ENCODE data around the gene NAALADL2.

The NAALADL2 gene

GRCh38 chr3:175692256-175692655 is 833.1 kb downstream of the NAALADL2 start:
- Histone ChIP-seq H3K9ac (ENCODE audit: insufficient read length) (no peak overlapping the region), H3K4me3 (no peak overlapping the region), H3K36me3 (ENCODE audit: insufficient read depth, low read length) (no peaks in the 10 kb centered on the region), H3K27ac (no peak overlapping the region), H3K9me3 (ENCODE audit: low read depth, low read length) (no peaks in the 10 kb centered on the region)
- TF ChIP-seq POLR2AphosphoS5 (IDR thresholded peaks at IDR 0.05; ENCODE audit: borderline replicate concordance, low read depth, low read length): no peak
- TF ChIP-seq EZH2 (IDR thresholded peaks at IDR 0.05): no peak
- TF ChIP-seq FOXP2 (optimal IDR thresholded peaks at IDR 0.05; ENCODE audit: control extremely low read depth, extremely low read length, insufficient read depth): no peak
- DNase-seq (ENCODE audit: low read depth, low spot score): no peak

- Histone ChIP-seq H3K36me3 (ENCODE audit: insufficient read depth, low read length) (no peaks in the 10 kb centered on the region), H3K9ac (ENCODE audit: insufficient read length) (no peak overlapping the region), H3K4me3 (no peak overlapping the region), H3K9me3 (ENCODE audit: low read depth, low read length) (no peaks in the 10 kb centered on the region), H3K27ac (no peak overlapping the region)
- DNase-seq (ENCODE audit: low read depth, low spot score): no peak
- TF ChIP-seq POLR2AphosphoS5 (IDR thresholded peaks at IDR 0.05; ENCODE audit: borderline replicate concordance, low read depth, low read length): no peak
- no peak for TF ChIP-seq EZH2 (IDR thresholded peaks at IDR 0.05)
- TF ChIP-seq FOXP2 (optimal IDR thresholded peaks at IDR 0.05; ENCODE audit: control extremely low read depth, extremely low read length, insufficient read depth): no peak
These were observed 836.1 kb downstream of the NAALADL2 start for GRCh38 chr3:175695251-175695650.

GRCh38 chr3:175702956-175703355 is 843.8 kb downstream of the NAALADL2 start:
- no peaks in the 10 kb centered on the region for H3K36me3 ChIP-seq (ENCODE audit: insufficient read depth, low read length)
- H3K27ac ChIP-seq: no peak overlapping the region
- DNase-seq (ENCODE audit: low read depth, low spot score): no peak
- no peak overlapping the region for H3K9ac ChIP-seq (ENCODE audit: insufficient read length)
- TF ChIP-seq FOXP2 (optimal IDR thresholded peaks at IDR 0.05; ENCODE audit: control extremely low read depth, extremely low read length, insufficient read depth): no peak
- no peak for TF ChIP-seq EZH2 (IDR thresholded peaks at IDR 0.05)
- no peak for TF ChIP-seq POLR2AphosphoS5 (IDR thresholded peaks at IDR 0.05; ENCODE audit: borderline replicate concordance, low read depth, low read length)
- H3K4me3 ChIP-seq: no peak overlapping the region
- H3K9me3 ChIP-seq (ENCODE audit: low read depth, low read length): no peaks in the 10 kb centered on the region

GRCh38 chr3:175704366-175705055 is 845.4 kb downstream of the NAALADL2 start:
- no peaks in the 10 kb centered on the region for H3K9me3 ChIP-seq (ENCODE audit: low read depth, low read length)
- no peak for DNase-seq (ENCODE audit: low read depth, low spot score)
- H3K4me3 ChIP-seq: no peak overlapping the region
- no peak overlapping the region for H3K9ac ChIP-seq (ENCODE audit: insufficient read length)
- no peak for TF ChIP-seq POLR2AphosphoS5 (IDR thresholded peaks at IDR 0.05; ENCODE audit: borderline replicate concordance, low read depth, low read length)
- no peak for TF ChIP-seq FOXP2 (optimal IDR thresholded peaks at IDR 0.05; ENCODE audit: control extremely low read depth, extremely low read length, insufficient read depth)
- no peak for TF ChIP-seq EZH2 (IDR thresholded peaks at IDR 0.05)
- H3K36me3 ChIP-seq (ENCODE audit: insufficient read depth, low read length): no peaks in the 10 kb centered on the region
- no peak overlapping the region for H3K27ac ChIP-seq

- Histone ChIP-seq H3K27ac (peak overlapping the region; percentile 11; the same call in 1 of the 2 replicates), H3K9me3 (ENCODE audit: low read depth, low read length) (no peaks in the 10 kb centered on the region), H3K36me3 (ENCODE audit: insufficient read depth, low read length) (no peaks in the 10 kb centered on the region), H3K9ac (ENCODE audit: insufficient read length) (no peak overlapping the region), H3K4me3 (no peak overlapping the region)
- TF ChIP-seq POLR2AphosphoS5 (IDR thresholded peaks at IDR 0.05; ENCODE audit: borderline replicate concordance, low read depth, low read length): no peak
- DNase-seq (ENCODE audit: low read depth, low spot score): no peak
These were observed 854.1 kb downstream of the NAALADL2 start for GRCh38 chr3:175713268-175713667.

GRCh38 chr3:175716446-175716845 is 857.3 kb downstream of the NAALADL2 start:
- Histone ChIP-seq H3K36me3 (ENCODE audit: insufficient read depth, low read length) (no peaks in the 10 kb centered on the region), H3K9me3 (ENCODE audit: low read depth, low read length) (no peaks in the 10 kb centered on the region), H3K4me3 (no peak overlapping the region), H3K27ac (no peak overlapping the region), H3K9ac (ENCODE audit: insufficient read length) (no peak overlapping the region)
- DNase-seq (ENCODE audit: low read depth, low spot score): no peak
- TF ChIP-seq FOXP2 (optimal IDR thresholded peaks at IDR 0.05; ENCODE audit: control extremely low read depth, extremely low read length, insufficient read depth) (no peak), POLR2AphosphoS5 (IDR thresholded peaks at IDR 0.05; ENCODE audit: borderline replicate concordance, low read depth, low read length) (no peak), EZH2 (IDR thresholded peaks at IDR 0.05) (no peak)

GRCh38 chr3:175726228-175726627 is 867.1 kb downstream of the NAALADL2 start:
- no peak for TF ChIP-seq FOXP2 (optimal IDR thresholded peaks at IDR 0.05; ENCODE audit: control extremely low read depth, extremely low read length, insufficient read depth)
- no peak for TF ChIP-seq EZH2 (IDR thresholded peaks at IDR 0.05)
- no peak for TF ChIP-seq POLR2AphosphoS5 (IDR thresholded peaks at IDR 0.05; ENCODE audit: borderline replicate concordance, low read depth, low read length)
- H3K36me3 ChIP-seq (ENCODE audit: insufficient read depth, low read length): no peaks in the 10 kb centered on the region
- no peak overlapping the region for H3K9ac ChIP-seq (ENCODE audit: insufficient read length)
- no peak overlapping the region for H3K27ac ChIP-seq
- H3K9me3 ChIP-seq (ENCODE audit: low read depth, low read length): no peaks in the 10 kb centered on the region
- DNase-seq (ENCODE audit: low read depth, low spot score): no peak
- H3K4me3 ChIP-seq: no peak overlapping the region

GRCh38 chr3:175728566-175728965 is 869.4 kb downstream of the NAALADL2 start:
- no peak overlapping the region for H3K4me3 ChIP-seq
- no peak overlapping the region for H3K27ac ChIP-seq
- no peaks in the 10 kb centered on the region for H3K9me3 ChIP-seq (ENCODE audit: low read depth, low read length)
- H3K36me3 ChIP-seq (ENCODE audit: insufficient read depth, low read length): no peaks in the 10 kb centered on the region
- no peak overlapping the region for H3K9ac ChIP-seq (ENCODE audit: insufficient read length)
- TF ChIP-seq FOXP2 (optimal IDR thresholded peaks at IDR 0.05; ENCODE audit: control extremely low read depth, extremely low read length, insufficient read depth) (no peak), POLR2AphosphoS5 (IDR thresholded peaks at IDR 0.05; ENCODE audit: borderline replicate concordance, low read depth, low read length) (no peak), EZH2 (IDR thresholded peaks at IDR 0.05) (no peak)
- DNase-seq (ENCODE audit: low read depth, low spot score): no peak

GRCh38 chr3:175729466-175729865 is 870.3 kb downstream of the NAALADL2 start:
- no peak for DNase-seq (ENCODE audit: low read depth, low spot score)
- no peaks in the 10 kb centered on the region for H3K36me3 ChIP-seq (ENCODE audit: insufficient read depth, low read length)
- no peaks in the 10 kb centered on the region for H3K9me3 ChIP-seq (ENCODE audit: low read depth, low read length)
- H3K27ac ChIP-seq: no peak overlapping the region
- no peak overlapping the region for H3K9ac ChIP-seq (ENCODE audit: insufficient read length)
- TF ChIP-seq POLR2AphosphoS5 (IDR thresholded peaks at IDR 0.05; ENCODE audit: borderline replicate concordance, low read depth, low read length) (no peak), EZH2 (IDR thresholded peaks at IDR 0.05) (no peak)
- H3K4me3 ChIP-seq: no peak overlapping the region
